ENCODE data around the gene GAS2. TPM values are rescaled to one million over a fixed set of nuclear protein-coding genes. Genes with fewer than 3 reads are reported as not detected.

The GAS2 gene
- total and polyA plus RNA-seq, 2 donors from 2014 or later: 4.5 to 6.8 TPM

DNA sequence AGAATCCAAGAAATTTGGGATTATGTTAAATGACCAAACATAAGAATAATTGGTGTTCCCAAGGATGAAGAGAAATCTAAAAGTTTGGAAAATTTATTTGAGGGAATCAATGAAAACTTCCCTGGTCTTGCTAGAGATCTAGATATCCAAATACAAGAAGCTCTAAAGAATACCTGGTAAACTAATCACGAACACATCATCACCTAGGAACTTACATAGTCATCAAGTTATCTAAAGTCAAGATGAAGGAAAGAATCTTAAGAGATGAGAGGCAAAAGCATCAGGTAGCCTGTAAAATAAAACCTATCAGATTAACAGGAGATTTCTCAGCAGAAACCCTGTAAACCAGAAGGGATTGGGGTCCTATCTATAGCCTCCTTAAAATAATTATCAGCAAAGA lies 46.9 kb downstream of the GAS2 start:
- H3K27me3 ChIP-seq (ENCODE audit: control insufficient read depth, insufficient read depth, low read length): no peaks in the 10 kb centered on the region
- intact Hi-C loops (cut with DNase I): no loop called here
- H3K4me1 ChIP-seq (ENCODE audit: control insufficient read depth in 2 of 3, insufficient read depth in 2 of 3, low read depth in 1 of 3, low read length in 3 of 3): no peaks in the 10 kb centered on the region
- DNase-seq: no peak
- H3K9me3 ChIP-seq (ENCODE audit: control insufficient read depth in 2 of 3, insufficient read depth in 1 of 3, low read length in 3 of 3): peaks cover 0 to 4% (median 0%) of the 10 kb centered on the region in 3 donors
- no peak overlapping the region for H3K4me3 ChIP-seq (ENCODE audit: low read length in 3 of 3)
- no peak overlapping the region for H3K27ac ChIP-seq (ENCODE audit: low read depth in 2 of 2, low read length in 2 of 2)
- no peak overlapping the region for H3K9ac ChIP-seq (ENCODE audit: low read length in 3 of 3)
- H3K36me3 ChIP-seq (ENCODE audit: control insufficient read depth in 2 of 3, insufficient read depth in 3 of 3, low read length in 3 of 3): no peaks in the 10 kb centered on the region
- no peak for FAIRE-seq
- TF ChIP-seq, protein P1, sequence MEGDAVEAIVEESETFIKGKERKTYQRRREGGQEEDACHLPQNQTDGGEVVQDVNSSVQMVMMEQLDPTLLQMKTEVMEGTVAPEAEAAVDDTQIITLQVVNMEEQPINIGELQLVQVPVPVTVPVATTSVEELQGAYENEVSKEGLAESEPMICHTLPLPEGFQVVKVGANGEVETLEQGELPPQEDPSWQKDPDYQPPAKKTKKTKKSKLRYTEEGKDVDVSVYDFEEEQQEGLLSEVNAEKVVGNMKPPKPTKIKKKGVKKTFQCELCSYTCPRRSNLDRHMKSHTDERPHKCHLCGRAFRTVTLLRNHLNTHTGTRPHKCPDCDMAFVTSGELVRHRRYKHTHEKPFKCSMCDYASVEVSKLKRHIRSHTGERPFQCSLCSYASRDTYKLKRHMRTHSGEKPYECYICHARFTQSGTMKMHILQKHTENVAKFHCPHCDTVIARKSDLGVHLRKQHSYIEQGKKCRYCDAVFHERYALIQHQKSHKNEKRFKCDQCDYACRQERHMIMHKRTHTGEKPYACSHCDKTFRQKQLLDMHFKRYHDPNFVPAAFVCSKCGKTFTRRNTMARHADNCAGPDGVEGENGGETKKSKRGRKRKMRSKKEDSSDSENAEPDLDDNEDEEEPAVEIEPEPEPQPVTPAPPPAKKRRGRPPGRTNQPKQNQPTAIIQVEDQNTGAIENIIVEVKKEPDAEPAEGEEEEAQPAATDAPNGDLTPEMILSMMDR (IDR thresholded peaks at IDR 0.05; ENCODE audit: borderline replicate concordance, extremely low read depth, insufficient read depth): no peak

DNA sequence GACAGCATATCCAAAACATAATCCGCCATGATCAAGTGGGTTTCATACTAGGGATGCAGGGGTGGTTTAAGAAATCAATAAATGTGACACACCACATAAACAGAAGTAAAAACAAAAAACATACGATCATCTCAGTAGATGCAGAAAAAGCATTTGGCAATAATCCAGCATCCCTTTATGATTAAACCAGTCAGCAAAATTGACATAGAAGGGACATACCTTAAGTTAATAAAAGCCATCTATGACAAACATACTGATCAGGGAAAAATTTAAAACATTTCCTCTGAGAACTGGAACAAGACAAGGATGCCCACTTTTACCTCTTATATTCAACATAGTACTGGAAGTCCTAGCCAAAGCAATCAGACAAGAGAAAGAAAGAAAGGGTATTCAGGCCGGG lies 49.6 kb downstream of the GAS2 start:
- no peak for FAIRE-seq

GRCh38 chr11:22720457-22720856 lies 54.0 kb downstream of the GAS2 start:
- no peak overlapping the region for H3K9ac ChIP-seq (ENCODE audit: low read length in 3 of 3)
- H3K36me3 ChIP-seq (ENCODE audit: control insufficient read depth in 2 of 3, insufficient read depth in 3 of 3, low read length in 3 of 3): no peaks in the 10 kb centered on the region
- no peak overlapping the region for H3K4me3 ChIP-seq (ENCODE audit: low read length in 3 of 3)
- peaks cover 0 to 4% (median 0%) of the 10 kb centered on the region in 3 donors for H3K9me3 ChIP-seq (ENCODE audit: control insufficient read depth in 2 of 3, insufficient read depth in 1 of 3, low read length in 3 of 3)
- FAIRE-seq: no peak
- no peaks in the 10 kb centered on the region for H3K4me1 ChIP-seq (ENCODE audit: control insufficient read depth in 2 of 3, insufficient read depth in 2 of 3, low read depth in 1 of 3, low read length in 3 of 3)
- TF ChIP-seq, protein P1 (IDR thresholded peaks at IDR 0.05; ENCODE audit: borderline replicate concordance, extremely low read depth, insufficient read depth): no peak
- intact Hi-C loops (cut with DNase I): no loop called here
- no peak for DNase-seq
- no peaks in the 10 kb centered on the region for H3K27me3 ChIP-seq (ENCODE audit: control insufficient read depth, insufficient read depth, low read length)
- H3K27ac ChIP-seq (ENCODE audit: low read depth in 2 of 2, low read length in 2 of 2): no peak overlapping the region

More for the DNA sequence above, 49.6 kb downstream of the GAS2 start:
- Histone ChIP-seq H3K9me3 (ENCODE audit: control insufficient read depth in 2 of 3, insufficient read depth in 1 of 3, low read length in 3 of 3) (peaks cover 0 to 4% (median 0%) of the 10 kb centered on the region in 3 donors), H3K27ac (ENCODE audit: low read depth in 2 of 2, low read length in 2 of 2) (no peak overlapping the region), H3K9ac (ENCODE audit: low read length in 3 of 3) (no peak overlapping the region), H3K4me3 (ENCODE audit: low read length in 3 of 3) (no peak overlapping the region), H3K36me3 (ENCODE audit: control insufficient read depth in 2 of 3, insufficient read depth in 3 of 3, low read length in 3 of 3) (no peaks in the 10 kb centered on the region), H3K4me1 (ENCODE audit: control insufficient read depth in 2 of 3, insufficient read depth in 2 of 3, low read depth in 1 of 3, low read length in 3 of 3) (no peaks in the 10 kb centered on the region), H3K27me3 (ENCODE audit: control insufficient read depth, insufficient read depth, low read length) (no peaks in the 10 kb centered on the region)
- no peak for DNase-seq
- TF ChIP-seq, protein P1 (IDR thresholded peaks at IDR 0.05; ENCODE audit: borderline replicate concordance, extremely low read depth, insufficient read depth): no peak
- intact Hi-C loops (cut with DNase I): no loop called here

DNA sequence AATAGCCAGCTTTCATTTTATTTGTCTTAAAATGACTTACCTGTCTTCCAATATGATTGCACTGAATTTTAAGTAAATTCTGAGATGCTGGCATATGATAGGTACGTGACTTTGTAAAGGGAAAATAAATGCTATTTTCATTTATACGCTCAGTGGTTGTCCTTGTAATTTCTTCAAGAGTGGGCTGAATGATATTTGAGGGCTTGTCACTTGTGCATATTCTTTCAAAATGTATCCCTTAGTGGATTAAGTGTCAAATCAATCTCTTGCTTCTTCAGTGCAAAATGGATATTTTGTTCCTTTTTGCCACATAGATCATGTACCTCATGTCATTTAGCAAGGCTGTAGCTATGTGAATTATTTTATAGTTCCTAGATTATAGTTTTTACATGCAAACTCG lies 56.9 kb downstream of the GAS2 start:
- FAIRE-seq: no peak
- H3K27ac ChIP-seq (ENCODE audit: low read depth in 2 of 2, low read length in 2 of 2): no peak overlapping the region

More for the DNA sequence above, 56.9 kb downstream of the GAS2 start:
- H3K27me3 ChIP-seq (ENCODE audit: control insufficient read depth, insufficient read depth, low read length): no peaks in the 10 kb centered on the region
- TF ChIP-seq, protein P1 (IDR thresholded peaks at IDR 0.05; ENCODE audit: borderline replicate concordance, extremely low read depth, insufficient read depth): no peak
- DNase-seq: no peak
- intact Hi-C loops (cut with DNase I): no loop called here
- H3K4me3 ChIP-seq (ENCODE audit: low read length in 3 of 3): no peak overlapping the region
- H3K9ac ChIP-seq (ENCODE audit: low read length in 3 of 3): no peak overlapping the region
- no peaks in the 10 kb centered on the region for H3K9me3 ChIP-seq (ENCODE audit: control insufficient read depth in 2 of 3, insufficient read depth in 1 of 3, low read length in 3 of 3)
- no peaks in the 10 kb centered on the region for H3K4me1 ChIP-seq (ENCODE audit: control insufficient read depth in 2 of 3, insufficient read depth in 2 of 3, low read depth in 1 of 3, low read length in 3 of 3)
- H3K36me3 ChIP-seq (ENCODE audit: control insufficient read depth in 2 of 3, insufficient read depth in 3 of 3, low read length in 3 of 3): no peaks in the 10 kb centered on the region
